ENCODE measurements around the gene PRR7.

Gene PRR7

GRCh38 chr5:177453852-177454396 is 7.3 kb downstream of the PRR7 start:
- no peak for DNase-seq

- DNase-seq, result peak; percentile 92 to 94
Observed at GRCh38 chr5:177454397-177455035, 7.9 kb downstream of the PRR7 start.

- DNase-seq, result peak; percentile 91
Observed at GRCh38 chr5:177455036-177455660, 8.5 kb downstream of the PRR7 start.

- peak; percentile 96 to 97 for DNase-seq
Observed at GRCh38 chr5:177455661-177456590, 9.3 kb downstream of the PRR7 start.

GRCh38 chr5:177456591-177456964 is 10.0 kb downstream of the PRR7 start:
- no peak for DNase-seq

- DNase-seq, result no peak
Observed at GRCh38 chr5:177456976-177457851, 10.6 kb downstream of the PRR7 start.

- DNase-seq, result no peak
Observed at GRCh38 chr5:177457852-177458681, 11.5 kb downstream of the PRR7 start.

- DNase-seq, result no peak
Observed at GRCh38 chr5:177458912-177459350, 12.3 kb downstream of the PRR7 start.

GRCh38 chr5:177459357-177459756 is 12.7 kb downstream of the PRR7 start:
- no peak for DNase-seq

GRCh38 chr5:177459819-177460628 is 13.4 kb downstream of the PRR7 start:
- DNase-seq, result no peak

GRCh38 chr5:177462021-177462670 is 15.5 kb downstream of the PRR7 start:
- DNase-seq, result no peak

GRCh38 chr5:177465044-177465443 is 18.4 kb downstream of the PRR7 start:
- no peak for DNase-seq

GRCh38 chr5:177466861-177467260 is 20.2 kb downstream of the PRR7 start:
- no peak for DNase-seq

GRCh38 chr5:177467436-177467835 is 20.8 kb downstream of the PRR7 start:
- DNase-seq, result no peak

GRCh38 chr5:177468329-177468684 is 21.7 kb downstream of the PRR7 start:
- no peak for DNase-seq

GRCh38 chr5:177468685-177469628 is 22.3 kb downstream of the PRR7 start:
- no peak for DNase-seq

GRCh38 chr5:177469750-177470525 is 23.3 kb downstream of the PRR7 start:
- DNase-seq, result no peak

All from activated CD4-positive, alpha-beta T cell treated with anti-CD3 and anti-CD28 coated beads for 4 hours (primary cell).